Natural killer cell treated with Interleukin-12 subunit alpha and Interleukin-12 subunit beta and Interleukin-15 and Interleukin-18, amount 100 ng/mL, for 72 hours (primary cell): ENCODE measurements around the gene CSTF3. TPM values are rescaled to one million over a fixed set of nuclear protein-coding genes. Genes with fewer than 3 reads are reported as not detected.
"Not testable (repeated sequence)": the region's sequence is repeated elsewhere in the genome, so short reads cannot be mapped to it uniquely, and the experiment has no call there.

Experiments used
- ATAC-seq, 2 donors: fragments of 150-1000 bp; cut with Tn5 transposase in 1 of 2; sonication (Bioruptor Pico), chemical (Tn5 transposase) in 1 of 2; 2 replicates each; pipeline ENCODE4 v1.10.0; 2021
- DNase-seq: peaks from one replicate; pipeline ENCODE4 v3.0.0; 2022; ENCODE audit warnings: low spot score
- H3K27ac Mint-ChIP-seq, 2 donors: 1 replicate in 1 of 2; 2 replicates in 1 of 2; pipeline ENCODE4 v1.8.0; 2022; ENCODE audit warnings: mixed read lengths in 2 of 2, mild to moderate bottlenecking in 1 of 2, moderate library complexity in 1 of 2
- H3K27me3 Mint-ChIP-seq, 2 donors: 1 replicate in 1 of 2; 2 replicates in 1 of 2; pipeline ENCODE4 v1.8.0; 2022; ENCODE audit warnings: mixed read lengths in 2 of 2
- H3K36me3 Mint-ChIP-seq: one replicate; pipeline ENCODE4 v1.8.0; 2022; ENCODE audit warnings: mixed read lengths
- H3K4me1 Mint-ChIP-seq, 2 donors: 1 replicate in 1 of 2; 2 replicates in 1 of 2; pipeline ENCODE4 v1.8.0; 2022; ENCODE audit warnings: low read depth in 2 of 2, mixed read lengths in 2 of 2, mild to moderate bottlenecking in 1 of 2
- H3K4me3 Mint-ChIP-seq: one replicate; pipeline ENCODE4 v1.8.0; 2022; ENCODE audit warnings: mixed read lengths
- H3K9me3 Mint-ChIP-seq: 2 replicates; pipeline ENCODE4 v1.8.0; 2022; ENCODE audit warnings: mixed read lengths
- total RNA-seq, 2 donors: library from RNA; stranded (reverse); gene quantifications; one replicate each; pipeline ENCODE4 v1.2.3, GENCODE V29; 2022

CSTF3 gene
- total RNA-seq, 2 donors from 2014 or later = 26.9 to 27.2 TPM

DNA sequence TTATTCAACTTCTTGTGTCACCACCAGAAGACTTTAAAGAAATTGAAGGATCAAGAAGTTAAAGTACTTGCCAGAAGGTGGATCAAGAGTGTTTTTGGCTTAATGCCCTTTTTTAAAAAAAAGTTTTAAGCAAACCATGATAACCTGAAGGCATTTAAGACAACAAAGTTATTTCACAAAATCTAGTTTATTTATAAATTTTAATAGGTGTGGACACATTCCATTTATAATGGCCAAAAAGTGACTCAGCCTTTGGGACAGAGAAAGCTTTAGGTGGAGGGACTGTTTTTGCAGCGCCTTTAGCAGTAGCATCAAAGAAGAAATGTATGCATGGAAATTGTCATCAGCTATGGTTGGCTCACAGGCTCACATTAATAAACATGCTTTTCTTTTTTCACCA lies 104.0 kb downstream of the CSTF3 start:
- H3K4me3 Mint-ChIP-seq = no peak overlapping the region
- peaks cover 7 to 18% of the 10 kb centered on the region in 2 donors for H3K4me1 Mint-ChIP-seq
- DNase-seq = no peak
- ATAC-seq = no peak
- no peaks in the 10 kb centered on the region for H3K27me3 Mint-ChIP-seq
- H3K27ac Mint-ChIP-seq = no peak overlapping the region
- H3K9me3 Mint-ChIP-seq = no peaks in the 10 kb centered on the region
- H3K36me3 Mint-ChIP-seq = peaks cover 14% of the 10 kb centered on the region

DNA sequence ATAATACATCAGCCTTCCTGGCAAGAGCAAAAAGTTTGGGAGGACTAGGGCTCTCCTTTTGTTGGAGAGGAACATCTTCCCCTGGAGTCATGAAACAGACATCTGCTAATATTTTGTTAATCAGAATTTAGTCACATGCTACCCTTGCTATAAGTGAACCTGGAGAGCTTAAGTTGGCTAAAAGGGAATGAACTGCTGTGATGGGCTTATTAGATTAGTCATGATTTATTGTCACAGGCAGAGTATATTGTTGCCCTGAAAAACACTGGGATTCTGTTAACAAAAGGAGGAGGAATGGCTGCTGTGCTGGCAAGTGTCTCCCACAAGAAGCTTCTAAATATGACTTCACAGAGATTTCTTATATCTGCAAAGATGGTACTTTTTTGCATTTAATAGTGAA lies 105.9 kb downstream of the CSTF3 start:
- peaks cover 12% of the 10 kb centered on the region for H3K36me3 Mint-ChIP-seq

DNA sequence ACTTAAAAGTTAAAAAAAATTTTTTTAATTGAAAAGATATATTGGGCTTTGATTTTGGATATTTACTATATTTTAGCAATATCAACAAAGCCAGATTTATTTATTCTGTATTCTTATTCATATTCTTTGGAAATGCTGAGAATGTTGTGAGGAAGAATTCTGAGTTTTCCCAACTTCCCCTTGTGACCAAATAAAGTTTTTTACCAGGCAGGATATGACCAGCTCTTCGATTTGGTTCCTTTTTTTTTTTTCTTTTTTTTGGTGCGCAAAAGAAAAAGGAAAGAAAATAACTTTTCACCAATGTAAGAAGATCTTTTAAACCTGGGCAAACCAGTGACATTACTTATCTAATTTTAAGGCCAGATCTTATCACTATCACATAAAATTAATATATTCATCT lies 109.0 kb downstream of the CSTF3 start:
- peaks cover 0 to 6% of the 10 kb centered on the region in 2 donors for H3K4me1 Mint-ChIP-seq
- no peak overlapping the region for H3K4me3 Mint-ChIP-seq
- H3K27ac Mint-ChIP-seq = no peak overlapping the region
- no peaks in the 10 kb centered on the region for H3K27me3 Mint-ChIP-seq
- H3K9me3 Mint-ChIP-seq = no peaks in the 10 kb centered on the region
- DNase-seq = no peak
- no peak for ATAC-seq
- H3K36me3 Mint-ChIP-seq = no peaks in the 10 kb centered on the region

More for the DNA sequence above, 105.9 kb downstream of the CSTF3 start:
- no peaks in the 10 kb centered on the region for H3K27me3 Mint-ChIP-seq
- H3K4me3 Mint-ChIP-seq = no peak overlapping the region
- DNase-seq (no peak), ATAC-seq (no peak)
- no peak overlapping the region for H3K27ac Mint-ChIP-seq
- peaks cover 5 to 15% of the 10 kb centered on the region in 2 donors for H3K4me1 Mint-ChIP-seq
- H3K9me3 Mint-ChIP-seq = no peaks in the 10 kb centered on the region

DNA sequence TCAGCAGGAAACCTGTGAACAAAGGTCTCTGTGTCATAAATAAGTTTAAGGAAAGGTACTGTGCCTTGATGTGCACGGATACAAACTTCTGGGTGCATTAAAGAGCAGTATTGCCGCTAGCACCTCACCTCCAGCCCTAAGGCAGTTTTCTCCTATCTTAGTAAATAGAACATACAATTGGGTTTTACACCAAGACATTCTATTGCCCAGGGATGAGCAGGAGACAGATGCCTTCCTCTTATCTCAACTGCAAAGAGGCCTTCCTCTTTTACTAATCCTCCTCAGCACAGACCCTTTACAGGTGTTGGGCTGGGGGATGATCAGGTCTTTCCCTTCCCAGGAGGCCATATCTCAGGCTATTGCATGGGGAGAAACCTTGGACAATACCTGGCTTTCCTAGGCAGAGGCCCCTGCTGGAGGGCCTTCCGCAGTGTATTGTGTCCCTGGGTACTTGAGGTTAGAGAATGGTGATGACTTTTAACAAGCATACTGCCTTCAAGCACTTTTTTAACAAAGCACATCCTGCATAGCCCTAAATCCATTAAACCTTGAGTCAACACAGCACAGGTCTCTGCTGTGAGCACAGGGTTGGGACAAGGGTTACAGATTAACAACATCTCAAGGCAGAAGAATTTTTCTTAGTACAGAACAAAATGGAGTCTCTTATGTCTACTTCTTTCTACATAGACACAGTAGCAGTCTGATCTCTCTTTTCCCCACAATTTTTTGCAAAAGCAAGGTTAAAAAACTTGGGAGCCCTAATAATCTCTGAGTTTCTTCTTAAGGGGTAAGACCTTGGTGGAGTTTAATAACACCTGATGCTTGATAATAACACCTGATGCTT lies 111.5 kb downstream of the CSTF3 start:
- not testable (repeated sequence) for ATAC-seq, H3K4me3 Mint-ChIP-seq, H3K27ac Mint-ChIP-seq, H3K4me1 Mint-ChIP-seq, H3K36me3 Mint-ChIP-seq, H3K9me3 Mint-ChIP-seq, DNase-seq, H3K27me3 Mint-ChIP-seq

DNA sequence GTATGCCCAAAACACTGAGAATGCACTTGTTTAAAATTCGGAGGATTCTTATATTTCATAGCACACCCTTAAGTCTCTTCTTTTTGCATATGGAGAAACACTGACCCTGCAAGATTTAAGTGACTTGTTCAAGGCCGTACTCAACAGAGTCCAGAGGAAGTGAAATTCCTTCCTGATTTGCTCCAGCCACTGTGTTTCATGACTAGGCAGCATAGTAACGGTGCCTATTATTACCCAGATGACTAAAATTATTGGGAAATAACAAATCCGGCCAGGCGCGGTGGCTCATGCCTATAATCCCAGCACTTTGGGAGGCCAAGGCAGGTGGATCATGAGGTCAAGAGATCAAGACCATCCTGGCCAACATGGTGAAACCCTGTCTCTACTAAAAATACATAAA lies 112.6 kb downstream of the CSTF3 start:
- not testable (repeated sequence) for H3K27me3 Mint-ChIP-seq, DNase-seq, ATAC-seq, H3K4me3 Mint-ChIP-seq, H3K27ac Mint-ChIP-seq, H3K9me3 Mint-ChIP-seq, H3K36me3 Mint-ChIP-seq, H3K4me1 Mint-ChIP-seq

DNA sequence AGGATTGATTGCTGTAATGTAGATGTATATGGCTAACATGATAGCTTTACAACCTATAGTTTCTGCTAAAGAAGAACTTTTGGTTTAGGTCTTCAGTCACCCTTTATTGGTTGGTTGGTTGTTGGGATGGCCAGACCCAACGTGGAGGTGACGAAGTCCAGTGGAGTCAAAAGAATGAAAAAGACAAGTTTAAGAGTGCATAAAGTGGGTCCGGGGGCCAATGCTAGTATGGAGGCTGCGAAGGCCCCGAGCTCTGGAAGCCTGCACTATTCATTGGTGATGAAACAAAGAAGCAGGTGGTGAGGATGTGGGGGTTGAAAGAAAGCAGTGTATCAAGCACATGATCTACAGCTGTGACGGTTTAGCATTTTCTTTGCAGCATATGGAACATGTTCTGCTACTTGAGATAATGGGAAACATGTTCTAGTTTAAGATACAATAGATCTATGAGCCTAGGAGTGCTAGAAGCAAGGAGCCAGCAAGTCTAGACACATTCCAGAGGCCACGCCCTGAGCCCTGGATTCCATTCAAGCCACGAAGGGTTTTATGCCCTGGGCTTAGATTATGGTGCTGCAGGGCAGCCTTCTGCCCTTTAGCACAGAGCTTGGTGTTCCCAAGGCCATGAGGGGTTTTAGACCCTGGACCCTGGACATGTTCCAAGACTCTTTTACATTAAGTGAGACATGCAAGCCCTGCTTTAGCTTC lies 115.6 kb downstream of the CSTF3 start:
- Mint-ChIP-seq H3K36me3 (no peaks in the 10 kb centered on the region), H3K9me3 (no peaks in the 10 kb centered on the region), H3K27ac (no peak overlapping the region), H3K4me3 (no peak overlapping the region), H3K27me3 (no peaks in the 10 kb centered on the region), H3K4me1 (peaks cover 6 to 14% of the 10 kb centered on the region in 2 donors)
- DNase-seq (no peak), ATAC-seq (no peak)

DNA sequence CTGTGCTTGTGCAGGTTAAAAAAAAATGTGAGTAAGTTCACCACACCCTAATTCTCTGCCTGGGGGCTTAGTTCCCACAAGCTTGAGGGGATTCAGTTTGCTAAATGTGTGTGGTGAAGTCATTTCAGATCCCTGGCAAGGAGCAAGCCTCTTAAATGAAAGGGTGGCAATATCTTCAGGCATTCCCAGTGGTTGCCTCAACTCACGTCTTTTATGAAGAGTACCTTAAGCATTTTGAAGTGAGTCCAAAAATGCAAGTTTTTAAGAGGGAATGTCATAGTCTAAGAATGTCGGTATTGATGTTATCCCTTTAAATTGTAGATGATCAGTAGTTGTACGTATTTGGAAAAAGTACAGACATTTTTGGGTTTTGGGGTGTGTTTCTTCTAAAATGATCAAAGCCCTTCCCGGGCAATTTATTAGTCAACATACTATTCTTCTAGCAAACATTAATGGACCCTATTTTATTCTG lies 117.0 kb downstream of the CSTF3 start:
- H3K9me3 Mint-ChIP-seq = no peaks in the 10 kb centered on the region
- H3K27ac Mint-ChIP-seq = no peak overlapping the region
- H3K27me3 Mint-ChIP-seq = no peaks in the 10 kb centered on the region
- no peaks in the 10 kb centered on the region for H3K36me3 Mint-ChIP-seq
- H3K4me3 Mint-ChIP-seq = no peak overlapping the region
- DNase-seq (no peak), ATAC-seq (no peak)
- peaks cover 11 to 20% of the 10 kb centered on the region in 2 donors for H3K4me1 Mint-ChIP-seq

DNA sequence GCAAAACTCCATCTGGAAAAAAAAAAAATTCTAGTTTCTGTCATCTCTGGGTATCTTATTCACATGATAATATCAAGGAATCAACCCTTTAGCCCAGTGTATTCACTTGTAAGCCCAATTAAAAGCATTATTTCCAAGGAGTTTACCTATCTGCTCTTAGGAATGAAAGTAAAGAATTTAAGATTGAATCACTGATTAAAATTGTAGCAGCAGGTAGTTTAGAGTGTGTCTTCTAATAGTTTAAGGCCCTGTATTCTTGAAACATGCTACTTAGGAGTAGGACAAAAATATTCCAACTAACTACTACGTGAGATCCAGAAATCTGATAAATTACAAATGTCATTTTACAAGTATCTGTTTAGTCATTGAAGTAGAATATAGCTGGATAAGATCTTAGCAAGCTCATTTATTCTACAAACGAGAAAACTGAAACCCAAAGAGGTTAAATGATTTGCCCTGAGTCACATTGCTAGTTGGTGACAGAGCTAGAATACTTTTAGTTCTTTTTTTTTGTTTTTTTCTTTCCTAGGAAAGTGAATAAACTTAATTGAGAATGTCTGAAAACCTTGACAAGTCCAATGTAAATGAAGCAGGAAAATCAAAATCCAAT lies 118.0 kb downstream of the CSTF3 start:
- H3K4me1 Mint-ChIP-seq = peaks cover 17 to 24% of the 10 kb centered on the region in 2 donors
- no peaks in the 10 kb centered on the region for H3K36me3 Mint-ChIP-seq
- H3K4me3 Mint-ChIP-seq = no peak overlapping the region
- H3K27me3 Mint-ChIP-seq = no peaks in the 10 kb centered on the region
- no peaks in the 10 kb centered on the region for H3K9me3 Mint-ChIP-seq
- ATAC-seq = no peak
- DNase-seq = no peak
- H3K27ac Mint-ChIP-seq = no peak overlapping the region

DNA sequence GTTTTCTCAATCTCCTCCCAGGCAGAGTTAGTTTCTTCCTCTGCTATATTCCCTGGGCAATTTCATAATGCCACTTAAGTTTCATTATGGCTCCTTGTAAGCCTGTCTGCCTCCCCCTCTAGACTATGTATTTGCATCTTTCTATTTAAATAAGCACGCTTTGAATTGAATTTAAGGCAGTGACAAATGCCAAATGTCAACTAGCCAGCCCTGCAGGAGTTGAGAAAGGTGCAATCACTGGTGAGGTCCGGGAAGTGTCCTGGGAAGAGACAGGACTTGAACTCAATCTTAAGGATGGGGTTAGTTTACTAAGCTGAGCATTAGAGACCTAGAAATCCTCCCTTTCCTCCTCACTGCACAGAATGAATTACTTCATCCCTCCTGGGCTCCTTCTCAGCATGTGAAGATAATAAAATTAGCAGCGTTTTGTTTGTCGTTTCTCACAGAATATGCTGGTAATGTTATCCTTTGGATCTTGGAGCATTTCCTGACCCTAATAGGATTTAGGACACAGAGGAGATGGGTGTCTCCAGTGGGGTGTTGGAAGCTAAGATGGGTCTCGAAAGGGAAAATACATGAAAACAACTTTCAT lies 120.3 kb downstream of the CSTF3 start:
- Mint-ChIP-seq H3K27ac (peak overlapping the region; percentile 74 to 91), H3K4me3 (peak overlapping the region; percentile 70), H3K27me3 (no peaks in the 10 kb centered on the region), H3K36me3 (no peaks in the 10 kb centered on the region), H3K4me1 (peaks cover 17 to 20% of the 10 kb centered on the region in 2 donors), H3K9me3 (no peaks in the 10 kb centered on the region)
- DNase-seq (no peak), ATAC-seq (peak in 1 of 2 donors; percentile 15)

DNA sequence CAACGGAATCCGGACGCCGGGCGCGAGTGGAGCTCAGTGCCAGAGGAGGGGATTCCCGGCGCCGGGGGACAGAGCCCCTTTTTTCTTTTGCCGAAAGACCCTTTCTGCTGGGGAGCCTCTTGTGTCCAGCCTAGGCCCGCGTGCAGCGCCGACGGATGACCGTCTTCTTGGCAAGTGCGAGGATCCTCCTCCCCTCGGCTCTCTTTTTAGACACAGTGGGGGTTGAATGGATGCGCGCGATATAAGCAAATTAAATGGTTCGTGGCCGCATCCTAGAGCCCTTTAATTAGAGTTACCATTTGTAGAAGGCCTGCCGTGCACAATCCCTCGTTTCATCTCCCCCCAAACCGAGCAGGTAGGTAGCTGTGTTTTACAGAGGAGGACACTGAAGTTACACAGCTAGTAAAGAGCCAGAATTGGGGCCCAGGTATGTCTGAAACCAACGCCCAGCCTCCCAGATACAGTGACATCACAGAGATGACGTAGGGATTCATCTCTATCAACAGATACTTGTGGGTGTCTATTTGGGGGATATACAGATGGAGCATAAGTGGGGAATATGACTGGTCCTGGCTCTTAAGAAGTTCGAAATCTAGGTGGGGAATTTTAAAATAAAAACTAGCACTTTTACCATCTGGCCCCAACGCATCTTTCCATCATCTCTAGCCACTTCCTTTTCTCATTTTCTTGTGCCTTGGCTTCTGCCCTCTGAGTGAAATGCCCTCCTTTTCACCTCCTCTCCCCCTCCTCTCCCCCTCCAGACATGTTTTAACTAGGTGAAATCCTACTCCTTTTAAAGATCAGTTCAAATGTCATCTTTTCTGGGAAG lies 121.0 kb downstream of the CSTF3 start:
- H3K36me3 Mint-ChIP-seq = no peaks in the 10 kb centered on the region
- H3K4me1 Mint-ChIP-seq = peaks cover 16 to 17% of the 10 kb centered on the region in 2 donors
- ATAC-seq (peak; percentile 31 to 52), DNase-seq (no peak)
- no peaks in the 10 kb centered on the region for H3K9me3 Mint-ChIP-seq
- H3K27me3 Mint-ChIP-seq = peaks cover 2 to 3% of the 10 kb centered on the region in 2 donors
- H3K27ac Mint-ChIP-seq = peak overlapping the region; percentile 74 to 91
- H3K4me3 Mint-ChIP-seq = peak overlapping the region; percentile 70

DNA sequence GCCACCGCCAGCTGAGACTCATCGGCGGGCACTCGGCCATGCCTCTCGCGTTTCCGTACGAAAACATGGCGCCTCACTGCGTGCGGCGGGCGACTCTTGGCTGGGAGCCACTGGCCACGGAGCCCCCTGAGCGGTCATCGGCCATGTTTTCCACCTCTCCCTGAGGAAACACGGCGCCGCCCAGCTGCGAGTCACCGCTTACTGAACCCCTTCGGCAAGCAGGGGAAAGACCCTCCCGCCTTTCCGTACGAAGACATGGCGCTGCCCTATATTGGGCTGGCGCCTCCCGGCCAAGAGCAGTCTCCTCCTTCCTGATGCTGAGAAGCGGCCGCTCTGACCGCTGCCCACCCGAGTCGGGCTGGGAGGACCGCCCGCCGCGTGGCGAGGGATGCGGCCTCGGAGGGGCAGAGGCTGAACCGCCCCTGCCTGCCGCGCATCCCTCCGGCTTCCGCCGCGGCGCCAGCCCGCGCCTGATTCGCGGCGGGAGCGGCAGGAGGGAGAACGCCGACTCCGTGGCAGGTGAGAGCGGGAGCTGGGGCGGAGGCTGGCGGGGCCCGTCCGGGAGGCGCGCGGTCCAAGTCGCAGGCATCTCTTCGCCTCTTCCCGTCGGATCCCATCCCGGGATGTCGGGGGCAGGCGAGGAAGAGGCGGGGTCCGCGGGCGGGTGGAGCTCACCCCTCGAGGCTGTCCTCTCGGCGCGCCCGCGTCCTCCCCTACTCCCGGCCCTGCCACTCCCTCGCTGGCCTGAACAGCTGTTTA lies 121.8 kb downstream of the CSTF3 start, which contains the start of gene TCP11L1:
Gene TCP11L1, plus strand, starts transcription at position 299 of the 759 bp plus-strand sequence. CDS start 4,202 bp downstream, outside the sequence.
- no peaks in the 10 kb centered on the region for H3K9me3 Mint-ChIP-seq
- DNase-seq (peak; percentile 78), ATAC-seq (peak; percentile 92)
- H3K27ac Mint-ChIP-seq = peak within 1 kb of the TSS; percentile 94 to 97
- peaks cover 5 to 11% of the 10 kb centered on the region in 2 donors for H3K27me3 Mint-ChIP-seq
- H3K4me3 Mint-ChIP-seq = peak within 1 kb of the TSS; percentile 94
- H3K36me3 Mint-ChIP-seq = peaks cover 6% of the 10 kb centered on the region
- peaks cover 16 to 17% of the 10 kb centered on the region in 2 donors for H3K4me1 Mint-ChIP-seq

DNA sequence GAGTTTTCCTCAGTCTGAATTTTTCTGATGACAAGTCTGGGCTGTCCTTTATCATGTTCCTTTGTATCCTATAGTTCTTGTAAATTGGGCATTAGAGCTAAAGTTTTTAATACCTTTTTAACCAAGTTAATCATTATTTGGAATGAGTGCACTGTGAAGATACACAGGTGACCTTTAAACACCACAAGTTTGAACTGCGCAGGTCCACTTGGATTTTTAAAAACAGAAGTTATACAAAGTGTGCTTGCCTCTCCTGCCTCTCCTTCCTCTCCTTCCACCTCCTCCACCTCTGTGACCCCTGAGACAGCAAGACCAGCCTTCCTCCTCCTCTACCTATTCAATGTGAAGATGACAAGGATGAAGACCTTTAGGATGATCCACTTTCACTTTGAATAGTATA lies 126.3 kb downstream of the CSTF3 start:
- no peak for DNase-seq
- H3K27ac Mint-ChIP-seq = no peak overlapping the region
- no peaks in the 10 kb centered on the region for H3K9me3 Mint-ChIP-seq

More for the DNA sequence above, 126.3 kb downstream of the CSTF3 start:
- no peak overlapping the region for H3K4me3 Mint-ChIP-seq
- no peak for ATAC-seq
- peaks cover 6% of the 10 kb centered on the region for H3K36me3 Mint-ChIP-seq
- H3K27me3 Mint-ChIP-seq = peaks cover 11 to 18% of the 10 kb centered on the region in 2 donors
- peaks cover 4 to 5% of the 10 kb centered on the region in 2 donors for H3K4me1 Mint-ChIP-seq
